Activated CD8-positive, alpha-beta T cell treated with anti-CD3 and anti-CD28 coated beads, Interleukin-2, amount 10 ng/mL, durations not matched to agents 7 days and 5 days (primary cell): ENCODE results near the gene PHC2. TPM values are rescaled to one million over a fixed set of nuclear protein-coding genes. Genes with fewer than 3 reads are reported as not detected.
A peak's percentile ranks its signal among the peaks of the same experiment; 100 is the strongest.

Source experiments
- ATAC-seq: fragments of 150-1000 bp; cut with Tn5 transposase; one replicate; pipeline ENCODE4 v1.10.0; 2021; ENCODE audit warnings: moderate library complexity
- CTCF ChIA-PET: fragments of 350-600 bp; sonication (Branson Sonifier 250); formaldehyde crosslinking; loops from one replicate; lab custom pipeline; 2021; ENCODE audit warnings: antibody characterized with exemption; lab: Charles Lee
- POLR2A ChIA-PET: fragments of 350-600 bp; sonication (Branson Sonifier 250); formaldehyde crosslinking; loops from one replicate; lab custom pipeline; 2021; ENCODE audit warnings: antibody characterized with exemption; lab: Charles Lee
- DNase-seq: peaks from one replicate; pipeline ENCODE4 v3.0.0-alpha.2; 2020
- H3K27ac Mint-ChIP-seq: one replicate; pipeline ENCODE4 v1.8.0; 2021; ENCODE audit warnings: mild to moderate bottlenecking, mixed read lengths
- H3K27me3 Mint-ChIP-seq: one replicate; pipeline ENCODE4 v1.8.0; 2021; ENCODE audit warnings: low read depth, mixed read lengths
- H3K36me3 Mint-ChIP-seq: one replicate; pipeline ENCODE4 v1.8.0; 2021; ENCODE audit warnings: low read depth, mixed read lengths
- H3K4me1 Mint-ChIP-seq: one replicate; pipeline ENCODE4 v1.8.0; 2021; ENCODE audit warnings: low read depth, mixed read lengths
- H3K4me3 Mint-ChIP-seq: one replicate; pipeline ENCODE4 v1.8.0; 2021; ENCODE audit warnings: mild to moderate bottlenecking, mixed read lengths
- H3K9me3 Mint-ChIP-seq: one replicate; pipeline ENCODE4 v1.8.0; 2022; ENCODE audit warnings: mixed read lengths; ENCODE audit not compliant: insufficient read depth
- total RNA-seq, 2 experiments: library from RNA; stranded (reverse); gene quantifications; one replicate each; pipeline ENCODE4 v1.2.3, GENCODE V29; 2021

Gene PHC2
- total RNA-seq, 2 experiments from 2014 or later: 40.3 to 42.2 TPM

GRCh38 chr1:33465316-33465715 lies 34.4 kb upstream of the PHC2 start:
- peaks cover 3% of the 10 kb centered on the region for H3K27me3 Mint-ChIP-seq

DNA sequence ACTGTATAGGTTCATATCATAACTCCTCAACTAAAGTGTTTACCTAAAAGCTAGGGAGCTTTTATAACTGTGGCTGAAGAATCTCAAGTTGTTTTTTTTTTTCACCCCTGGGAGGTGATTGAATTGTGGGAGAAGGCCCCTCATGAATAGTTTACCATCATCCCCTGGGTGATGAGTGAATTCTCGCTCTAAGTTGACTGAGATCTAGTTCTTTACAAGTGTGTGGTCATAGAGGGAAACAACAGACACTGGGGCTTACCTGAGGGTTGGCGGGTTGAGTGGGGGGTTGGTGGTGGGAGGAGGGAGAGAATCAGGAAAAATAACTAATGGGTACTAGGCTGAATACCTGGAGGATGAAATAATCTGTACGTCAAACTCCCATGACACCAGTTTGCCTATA lies 33.7 kb upstream of the PHC2 start:
- no peak for ATAC-seq
- ChIA-PET CTCF (no interaction called here), POLR2A (no interaction called here)
- Mint-ChIP-seq H3K4me1 (peaks cover 15% of the 10 kb centered on the region), H3K9me3 (no peaks in the 10 kb centered on the region), H3K27me3 (peaks cover 3% of the 10 kb centered on the region), H3K27ac (no peak overlapping the region), H3K36me3 (no peaks in the 10 kb centered on the region), H3K4me3 (no peak overlapping the region)
- DNase-seq: no peak

More at GRCh38 chr1:33465316-33465715, 34.4 kb upstream of the PHC2 start:
- ChIA-PET POLR2A (no interaction called here), CTCF (no interaction called here)
- no peak overlapping the region for H3K27ac Mint-ChIP-seq
- no peak overlapping the region for H3K4me3 Mint-ChIP-seq
- peaks cover 19% of the 10 kb centered on the region for H3K4me1 Mint-ChIP-seq
- no peaks in the 10 kb centered on the region for H3K36me3 Mint-ChIP-seq
- no peaks in the 10 kb centered on the region for H3K9me3 Mint-ChIP-seq
- DNase-seq: no peak
- ATAC-seq: no peak

DNA sequence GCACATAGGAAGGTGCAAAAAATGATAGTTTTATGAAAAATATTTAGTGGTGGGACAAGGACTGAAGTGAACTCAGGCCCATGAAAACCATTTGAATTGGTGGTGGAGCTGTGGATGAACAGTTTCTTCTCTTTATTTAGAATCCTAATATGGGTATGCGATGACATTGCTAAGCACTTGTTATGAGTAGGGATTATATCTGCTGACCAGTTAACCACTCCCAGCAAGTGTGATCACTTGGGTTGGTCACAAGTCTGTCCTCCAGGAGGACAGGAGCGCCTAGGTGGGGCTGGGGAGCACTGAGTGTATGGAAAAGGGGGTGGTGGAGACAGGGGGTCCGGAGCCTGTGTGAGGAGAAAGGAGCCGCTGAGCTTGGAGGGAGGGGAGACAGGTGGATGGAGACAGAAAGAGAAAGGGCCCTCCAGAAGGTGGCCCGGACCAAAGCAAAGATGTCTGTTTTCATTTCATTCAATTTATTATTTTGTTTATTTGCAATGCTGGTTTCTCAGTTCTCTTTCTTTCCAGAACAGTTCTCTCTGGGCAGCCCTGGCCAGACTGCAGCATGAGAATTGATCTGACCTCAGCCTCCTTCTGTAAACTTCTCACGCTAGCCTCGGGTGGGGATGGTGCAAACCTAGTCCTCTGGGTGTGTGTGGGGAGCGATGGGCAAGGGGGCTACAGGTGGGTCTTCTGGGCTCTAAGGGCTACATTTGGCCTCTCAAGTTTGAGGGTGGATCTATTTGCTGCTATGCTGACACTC lies 31.7 kb upstream of the PHC2 start:
- Mint-ChIP-seq H3K4me3 (no peak overlapping the region), H3K27ac (no peak overlapping the region), H3K36me3 (no peaks in the 10 kb centered on the region), H3K4me1 (peaks cover 6% of the 10 kb centered on the region), H3K9me3 (no peaks in the 10 kb centered on the region), H3K27me3 (peaks cover 6% of the 10 kb centered on the region)
- ATAC-seq (no peak), DNase-seq (no peak)
- ChIA-PET CTCF (no interaction called here), POLR2A (no interaction called here)

GRCh38 chr1:33460947-33461629 lies 30.2 kb upstream of the PHC2 start:
- ATAC-seq (no peak), DNase-seq (no peak)
- Mint-ChIP-seq H3K4me1 (peaks cover 6% of the 10 kb centered on the region), H3K36me3 (no peaks in the 10 kb centered on the region), H3K4me3 (no peak overlapping the region), H3K9me3 (no peaks in the 10 kb centered on the region), H3K27ac (no peak overlapping the region), H3K27me3 (peaks cover 6% of the 10 kb centered on the region)
- POLR2A ChIA-PET: no interaction called here
- CTCF ChIA-PET: interaction anchor here (1.3 to 2.8 kb wide), 2 partner anchors 9 to 165 kb away, joined by 4 to 10 read pairs; no protein-coding TSS in a partner anchor

DNA sequence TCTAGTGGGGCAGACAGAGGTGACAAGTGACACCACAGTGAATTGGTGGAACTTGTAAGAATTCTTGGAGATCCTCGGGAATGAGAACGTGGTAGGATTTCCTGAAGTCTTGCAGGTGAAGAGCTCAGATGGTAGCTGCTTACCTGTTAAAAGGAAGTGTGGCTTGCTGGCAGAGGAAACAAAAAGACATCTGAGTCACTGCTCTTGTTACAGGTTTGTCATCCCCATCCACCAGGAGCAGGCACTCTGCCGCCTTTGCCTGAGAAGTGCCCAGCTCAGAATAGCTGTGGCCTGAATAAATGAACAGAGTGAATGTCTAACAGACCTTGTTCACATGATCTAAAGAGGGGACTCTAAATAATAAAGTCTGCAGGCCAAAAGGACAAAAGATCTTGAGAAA lies 29.2 kb upstream of the PHC2 start:
- no peak overlapping the region for H3K4me3 Mint-ChIP-seq
- ChIA-PET POLR2A (no interaction called here), CTCF (interaction anchor here (1.3 to 2.8 kb wide), 2 partner anchors 10 to 164 kb away, joined by 4 to 10 read pairs; no protein-coding TSS in a partner anchor)
- no peak for ATAC-seq
- DNase-seq: no peak
- no peaks in the 10 kb centered on the region for H3K36me3 Mint-ChIP-seq
- no peaks in the 10 kb centered on the region for H3K9me3 Mint-ChIP-seq
- H3K27ac Mint-ChIP-seq: no peak overlapping the region
- peaks cover 9% of the 10 kb centered on the region for H3K27me3 Mint-ChIP-seq
- H3K4me1 Mint-ChIP-seq: peaks cover 12% of the 10 kb centered on the region

DNA sequence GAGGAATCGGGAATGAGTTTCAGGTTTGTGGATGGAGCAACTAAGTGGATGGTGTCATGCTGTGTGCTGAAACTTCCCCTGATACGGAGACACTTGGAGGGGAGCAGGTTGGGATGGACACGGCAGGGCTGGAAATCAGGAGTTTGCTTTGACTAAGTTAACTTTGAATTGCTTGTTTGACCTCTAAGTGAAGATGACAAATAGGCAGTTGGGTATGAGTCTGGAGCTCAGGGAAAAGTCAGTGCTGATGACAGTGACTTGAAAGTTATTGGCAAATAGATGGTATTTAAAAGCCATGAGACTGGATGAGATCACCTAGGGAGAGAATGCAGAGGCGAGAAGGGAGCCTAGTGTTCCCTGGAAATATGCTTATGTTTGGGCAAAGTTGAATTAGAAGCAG lies 28.8 kb upstream of the PHC2 start:
- peaks cover 9% of the 10 kb centered on the region for H3K27me3 Mint-ChIP-seq
- POLR2A ChIA-PET: no interaction called here

GRCh38 chr1:33456502-33456886 lies 25.6 kb upstream of the PHC2 start:
- POLR2A ChIA-PET: interaction anchor here (0.7 kb wide), 1 partner anchor 14 kb away, joined by 4 read pairs; no protein-coding TSS in a partner anchor
- no peak for ATAC-seq
- no peak overlapping the region for H3K27ac Mint-ChIP-seq

More for the DNA sequence above, 28.8 kb upstream of the PHC2 start:
- Mint-ChIP-seq H3K4me3 (no peak overlapping the region), H3K36me3 (no peaks in the 10 kb centered on the region), H3K4me1 (peaks cover 12% of the 10 kb centered on the region), H3K27ac (no peak overlapping the region), H3K9me3 (no peaks in the 10 kb centered on the region)
- CTCF ChIA-PET: interaction anchor here (1.3 to 2.8 kb wide), 2 partner anchors 10 to 164 kb away, joined by 4 to 10 read pairs; no protein-coding TSS in a partner anchor
- DNase-seq (no peak), ATAC-seq (no peak)

DNA sequence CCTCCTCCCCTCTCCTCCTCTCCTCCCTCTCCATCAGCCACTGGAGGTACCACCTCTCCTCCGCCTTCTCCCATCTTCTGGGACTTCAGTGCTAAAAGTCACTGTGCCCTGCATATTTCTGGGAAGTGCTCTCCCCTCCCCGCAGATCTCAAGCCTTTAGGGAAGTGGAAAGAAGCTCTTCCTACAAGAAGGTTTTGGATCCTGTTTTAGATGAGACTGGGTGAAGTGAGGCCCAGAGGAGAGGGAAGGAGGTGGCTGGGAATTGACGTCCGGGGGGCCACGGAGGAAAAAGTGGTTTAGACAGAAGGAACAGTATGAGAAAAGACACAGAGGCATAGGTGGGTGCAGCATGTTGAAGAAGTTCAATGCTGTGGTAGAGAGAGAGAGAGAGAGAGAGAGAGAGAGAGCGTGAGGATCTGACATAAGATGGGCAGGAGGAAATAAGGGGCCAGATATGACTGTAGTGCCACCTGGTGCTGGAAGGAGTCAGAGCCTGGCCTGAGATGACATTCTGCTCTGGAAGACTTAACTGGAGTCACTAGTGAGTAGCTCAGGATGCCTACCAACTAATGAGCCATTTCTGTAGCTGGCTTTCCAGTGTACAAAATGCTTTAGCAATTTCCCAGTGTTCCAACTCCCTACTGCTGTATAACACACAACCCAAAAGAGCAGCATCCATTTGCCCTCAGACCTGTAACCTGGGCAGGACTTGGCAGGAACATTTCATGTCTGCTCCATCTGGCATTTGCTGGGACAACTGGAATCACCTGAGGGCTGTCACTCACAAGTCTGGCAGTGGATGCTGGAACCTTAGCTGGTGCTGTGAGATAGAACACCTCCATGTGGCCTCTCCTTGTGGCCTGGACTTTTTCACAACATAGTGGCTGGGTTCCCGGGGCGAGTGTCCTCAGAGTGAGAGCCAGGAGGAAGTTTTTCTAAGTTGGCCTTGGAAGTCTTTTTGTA lies 24.9 kb upstream of the PHC2 start:
- no peaks in the 10 kb centered on the region for H3K9me3 Mint-ChIP-seq
- peaks cover 12% of the 10 kb centered on the region for H3K4me1 Mint-ChIP-seq
- peak overlapping the region; percentile 30 for H3K27ac Mint-ChIP-seq
- CTCF ChIA-PET: interaction anchor here (0.6 to 2.6 kb wide), 23 partner anchors 9 to 357 kb away, joined by 3 to 18 read pairs (median 4); partner anchors contain the start of gene ZSCAN20
- DNase-seq: peak; percentile 77
- no peak overlapping the region for H3K4me3 Mint-ChIP-seq
- POLR2A ChIA-PET: interaction anchor here (0.7 kb wide), 1 partner anchor 13 kb away, joined by 4 read pairs; no protein-coding TSS in a partner anchor
- peak; percentile 92 for ATAC-seq
- peaks cover 24% of the 10 kb centered on the region for H3K27me3 Mint-ChIP-seq
- no peaks in the 10 kb centered on the region for H3K36me3 Mint-ChIP-seq

More at GRCh38 chr1:33456502-33456886, 25.6 kb upstream of the PHC2 start:
- H3K9me3 Mint-ChIP-seq: no peaks in the 10 kb centered on the region
- H3K36me3 Mint-ChIP-seq: no peaks in the 10 kb centered on the region
- no peak overlapping the region for H3K4me3 Mint-ChIP-seq
- peaks cover 18% of the 10 kb centered on the region for H3K27me3 Mint-ChIP-seq
- DNase-seq: no peak
- H3K4me1 Mint-ChIP-seq: peaks cover 12% of the 10 kb centered on the region
- CTCF ChIA-PET: interaction anchor here (0.6 to 2.6 kb wide), 19 partner anchors 10 to 357 kb away, joined by 3 to 18 read pairs (median 4); partner anchors contain the start of gene ZSCAN20

- no peak for ATAC-seq
- CTCF ChIA-PET: interaction anchor here (0.6 to 2.6 kb wide), 12 partner anchors 12 to 522 kb away, joined by 3 to 18 read pairs (median 4); partner anchors contain the start of gene ZSCAN20
- DNase-seq: no peak
- Mint-ChIP-seq H3K9me3 (no peaks in the 10 kb centered on the region), H3K4me3 (no peak overlapping the region), H3K27me3 (peaks cover 34% of the 10 kb centered on the region), H3K36me3 (no peaks in the 10 kb centered on the region), H3K4me1 (peaks cover 7% of the 10 kb centered on the region), H3K27ac (no peak overlapping the region)
- POLR2A ChIA-PET: no interaction called here
Observed at GRCh38 chr1:33454646-33455282, 23.9 kb upstream of the PHC2 start.

DNA sequence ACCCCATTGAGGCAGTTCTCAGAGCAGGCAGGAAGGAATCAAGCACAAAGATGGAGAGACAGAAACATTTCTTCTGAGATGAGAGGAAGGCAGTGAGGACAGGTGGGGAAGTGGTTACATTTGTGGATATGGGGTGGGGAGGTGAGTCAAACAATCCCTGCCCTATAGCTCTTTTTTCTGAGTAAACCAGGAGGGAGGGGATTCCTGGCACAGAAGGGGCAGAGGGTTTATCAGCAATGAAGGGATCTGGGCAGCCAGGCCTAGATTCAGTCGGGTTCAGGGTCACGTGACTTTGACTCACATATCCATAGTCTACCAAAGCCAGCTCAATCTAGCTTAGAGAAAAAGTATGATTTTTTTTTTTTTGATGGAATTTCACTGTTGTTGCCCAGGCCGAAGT lies 15.7 kb upstream of the PHC2 start:
- no peak overlapping the region for H3K4me3 Mint-ChIP-seq
- ChIA-PET POLR2A (no interaction called here), CTCF (interaction anchor here (0.6 to 2.4 kb wide), 3 partner anchors 9 to 166 kb away, joined by 3 to 10 read pairs (median 7); no protein-coding TSS in a partner anchor)
- DNase-seq (peak; percentile 56), ATAC-seq (peak; percentile 63)
- H3K9me3 Mint-ChIP-seq: no peaks in the 10 kb centered on the region
- peaks cover 41% of the 10 kb centered on the region for H3K4me1 Mint-ChIP-seq
- H3K27ac Mint-ChIP-seq: peak overlapping the region; percentile 31
- peaks cover 47% of the 10 kb centered on the region for H3K27me3 Mint-ChIP-seq
- no peaks in the 10 kb centered on the region for H3K36me3 Mint-ChIP-seq
